Panc1 (cell line): Measurements from ENCODE around the gene STEAP3. TPM values are rescaled to one million over a fixed set of nuclear protein-coding genes. Genes with fewer than 3 reads are reported as not detected.

Source experiments
- ATAC-seq: fragments of 200-7000 bp; cut with Tn5 transposase; 2 replicates; pipeline ENCODE4 v1.9.1; 2020; ENCODE audit warnings: mild to moderate bottlenecking, moderate library complexity
- BruUV-seq: library from RNA; stranded (reverse); fragments of 400-500 nt; replicated peaks from 2 replicates; lab custom pipeline; 2021; lab: Mats Ljungman, UMichigan
- CTCF ChIA-PET: fragments of 300-600 bp; sonication (Branson Sonifier 250); formaldehyde crosslinking; loops from one replicate; lab custom pipeline; 2022; ENCODE audit warnings: antibody characterized with exemption; lab: Charles Lee
- POLR2A ChIA-PET: fragments of 300-600 bp; sonication (Branson Sonifier 250); formaldehyde crosslinking; loops from one replicate; lab custom pipeline; 2022; ENCODE audit warnings: antibody characterized with exemption; lab: Charles Lee
- DNase-seq: peaks from one replicate; pipeline ENCODE4 v3.0.0-alpha.2; 2010; ENCODE audit warnings: low read depth, low spot score
- H3K27ac ChIP-seq: 2 replicates; pipeline ENCODE4 v1.5.1; 2011; ENCODE audit warnings: mild to moderate bottlenecking, low read length, inconsistent platforms
- H3K27me3 ChIP-seq: fragments of 200-500 bp; sonication (Bioruptor generic); 2 replicates; pipeline ENCODE4 v1.6.0; 2014; ENCODE audit warnings: low read length, inconsistent platforms; ENCODE audit not compliant: control insufficient read depth, insufficient read depth
- H3K36me3 ChIP-seq: fragments of 200-500 bp; sonication (Bioruptor generic); 2 replicates; pipeline ENCODE4 v1.5.1; 2014; ENCODE audit warnings: inconsistent platforms, mild to moderate bottlenecking, low read length, moderate library complexity; ENCODE audit not compliant: control insufficient read depth, insufficient read depth
- H3K4me1 ChIP-seq: 2 replicates; pipeline ENCODE4 v1.5.1; 2011; ENCODE audit warnings: inconsistent platforms, mild to moderate bottlenecking, low read length, moderate library complexity; ENCODE audit not compliant: control insufficient read depth, insufficient read depth
- H3K4me3 ChIP-seq, 2 experiments: 2 replicates each; pipeline ENCODE4 v1.5.1; 2011 to 2012; ENCODE audit warnings: low read depth in 2 of 2, low read length in 2 of 2, mild to moderate bottlenecking in 2 of 2, inconsistent platforms in 1 of 2, moderate library complexity in 1 of 2
- H3K9me3 ChIP-seq: fragments of 200-500 bp; sonication (Bioruptor generic); 2 replicates; pipeline ENCODE4 v1.5.1; 2014; ENCODE audit warnings: low read depth, mild to moderate bottlenecking, inconsistent platforms, low read length, moderate library complexity; ENCODE audit not compliant: control insufficient read depth, insufficient read depth
- CTCF ChIP-seq: fragments of 450-650 bp; IDR thresholded peaks from 2 replicates; pipeline ENCODE4 v1.5.1; 2017; ENCODE audit warnings: mild to moderate bottlenecking
- POLR2AphosphoS5 ChIP-seq: IDR thresholded peaks from 2 replicates; pipeline ENCODE4 v1.6.1; 2012; ENCODE audit warnings: mild to moderate bottlenecking, low read depth, low read length, moderate library complexity
- SIN3A ChIP-seq: IDR thresholded peaks from 2 replicates; pipeline ENCODE4 v1.6.1; 2012; ENCODE audit warnings: low read depth, mild to moderate bottlenecking, low read length, moderate library complexity, borderline replicate concordance; ENCODE audit not compliant: insufficient read depth
- TCF7L2 ChIP-seq: IDR thresholded peaks from 2 replicates; pipeline ENCODE4 v1.6.1; 2011; ENCODE audit warnings: mild to moderate bottlenecking, low read depth, low read length, inconsistent platforms
- in situ Hi-C: cut with HindIII; loops from 2 replicates; pipeline ENCODE4 v1.10.0; 2016; ENCODE audit warnings: low sequenced_read_pairs, low pct_unique_long_range_greater_than_20kb
- intact Hi-C: fragments of 100-400 bp; cut with micrococcal nuclease; formaldehyde crosslinking; loops from one replicate; pipeline ENCODE4 v1.10.0; 2022; ENCODE audit not compliant: unreplicated experiment
- total RNA-seq: library from RNA; stranded (reverse); gene quantifications from one replicate; pipeline ENCODE4 v1.2.1, GENCODE V29; 2021; ENCODE audit not compliant: unreplicated experiment
- TF ChIP-seq, protein P1 (sequence below), 2 experiments: IDR thresholded peaks; 2 replicates each; pipeline ENCODE4 v1.6.1; 2011 to 2012; ENCODE audit warnings: low read depth in 2 of 2, control low read depth in 1 of 2, low read length in 1 of 2, mild to moderate bottlenecking in 1 of 2, moderate library complexity in 1 of 2; ENCODE audit not compliant: insufficient read depth in 1 of 2

STEAP3 gene
- total RNA-seq, 1 experiment from 2014 or later: 44.8 TPM

- no peaks in the 10 kb centered on the region; the same call in 1 of the 2 replicates for H3K9me3 ChIP-seq
- no peak for ATAC-seq
- no peaks in the 10 kb centered on the region for H3K27me3 ChIP-seq
- no peak overlapping the region for H3K4me3 ChIP-seq
- no peak for DNase-seq
- TF ChIP-seq TCF7L2 (no peak), SIN3A (no peak), POLR2AphosphoS5 (no peak), CTCF (no peak)
- TF ChIP-seq, protein P1, sequence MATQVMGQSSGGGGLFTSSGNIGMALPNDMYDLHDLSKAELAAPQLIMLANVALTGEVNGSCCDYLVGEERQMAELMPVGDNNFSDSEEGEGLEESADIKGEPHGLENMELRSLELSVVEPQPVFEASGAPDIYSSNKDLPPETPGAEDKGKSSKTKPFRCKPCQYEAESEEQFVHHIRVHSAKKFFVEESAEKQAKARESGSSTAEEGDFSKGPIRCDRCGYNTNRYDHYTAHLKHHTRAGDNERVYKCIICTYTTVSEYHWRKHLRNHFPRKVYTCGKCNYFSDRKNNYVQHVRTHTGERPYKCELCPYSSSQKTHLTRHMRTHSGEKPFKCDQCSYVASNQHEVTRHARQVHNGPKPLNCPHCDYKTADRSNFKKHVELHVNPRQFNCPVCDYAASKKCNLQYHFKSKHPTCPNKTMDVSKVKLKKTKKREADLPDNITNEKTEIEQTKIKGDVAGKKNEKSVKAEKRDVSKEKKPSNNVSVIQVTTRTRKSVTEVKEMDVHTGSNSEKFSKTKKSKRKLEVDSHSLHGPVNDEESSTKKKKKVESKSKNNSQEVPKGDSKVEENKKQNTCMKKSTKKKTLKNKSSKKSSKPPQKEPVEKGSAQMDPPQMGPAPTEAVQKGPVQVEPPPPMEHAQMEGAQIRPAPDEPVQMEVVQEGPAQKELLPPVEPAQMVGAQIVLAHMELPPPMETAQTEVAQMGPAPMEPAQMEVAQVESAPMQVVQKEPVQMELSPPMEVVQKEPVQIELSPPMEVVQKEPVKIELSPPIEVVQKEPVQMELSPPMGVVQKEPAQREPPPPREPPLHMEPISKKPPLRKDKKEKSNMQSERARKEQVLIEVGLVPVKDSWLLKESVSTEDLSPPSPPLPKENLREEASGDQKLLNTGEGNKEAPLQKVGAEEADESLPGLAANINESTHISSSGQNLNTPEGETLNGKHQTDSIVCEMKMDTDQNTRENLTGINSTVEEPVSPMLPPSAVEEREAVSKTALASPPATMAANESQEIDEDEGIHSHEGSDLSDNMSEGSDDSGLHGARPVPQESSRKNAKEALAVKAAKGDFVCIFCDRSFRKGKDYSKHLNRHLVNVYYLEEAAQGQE (IDR thresholded peaks at IDR 0.05; ENCODE audit: insufficient read depth in 1 of 2, low read depth in 2 of 2, low read length in 1 of 2): no peak
- BruUV-seq: no TSS peak
- H3K27ac ChIP-seq: no peak overlapping the region
- intact Hi-C loops: no loop called here
- ChIA-PET CTCF (no interaction called here), POLR2A (interaction anchor here (0.7 kb wide), 1 partner anchor 1063 kb away, joined by 3 read pairs; no protein-coding TSS in a partner anchor)
- peaks cover 2% of the 10 kb centered on the region; the same call in 1 of the 2 replicates for H3K36me3 ChIP-seq
- H3K4me1 ChIP-seq: peaks cover 37% of the 10 kb centered on the region
- in situ Hi-C loops: no loop called here
Observed at GRCh38 chr2:119242276-119243119, 18.9 kb downstream of the STEAP3 start.

GRCh38 chr2:119243621-119244020 lies 20.0 kb downstream of the STEAP3 start:
- CTCF ChIA-PET: no interaction called here
- Histone ChIP-seq H3K27ac (no peak overlapping the region), H3K27me3 (no peaks in the 10 kb centered on the region), H3K9me3 (no peaks in the 10 kb centered on the region; the same call in 1 of the 2 replicates), H3K36me3 (peaks cover 2% of the 10 kb centered on the region; the same call in 1 of the 2 replicates), H3K4me3 (no peak overlapping the region), H3K4me1 (peaks cover 32% of the 10 kb centered on the region)
- DNase-seq: no peak
- no TSS peak for BruUV-seq
- TF ChIP-seq POLR2AphosphoS5 (no peak), TCF7L2 (no peak)
- TF ChIP-seq, protein P1 (IDR thresholded peaks at IDR 0.05; ENCODE audit: insufficient read depth in 1 of 2, low read depth in 2 of 2, low read length in 1 of 2): no peak
- no peak for ATAC-seq
- POLR2A ChIA-PET: interaction anchor here (0.7 kb wide), 1 partner anchor 22 kb away, joined by 3 read pairs; no protein-coding TSS in a partner anchor
- in situ Hi-C loops: no loop called here
- intact Hi-C loops: no loop called here
